ENCODE measurements around the gene LRP1-AS.
A peak's percentile ranks its signal among the peaks of the same experiment; 100 is the strongest.

LRP1-AS gene

DNA sequence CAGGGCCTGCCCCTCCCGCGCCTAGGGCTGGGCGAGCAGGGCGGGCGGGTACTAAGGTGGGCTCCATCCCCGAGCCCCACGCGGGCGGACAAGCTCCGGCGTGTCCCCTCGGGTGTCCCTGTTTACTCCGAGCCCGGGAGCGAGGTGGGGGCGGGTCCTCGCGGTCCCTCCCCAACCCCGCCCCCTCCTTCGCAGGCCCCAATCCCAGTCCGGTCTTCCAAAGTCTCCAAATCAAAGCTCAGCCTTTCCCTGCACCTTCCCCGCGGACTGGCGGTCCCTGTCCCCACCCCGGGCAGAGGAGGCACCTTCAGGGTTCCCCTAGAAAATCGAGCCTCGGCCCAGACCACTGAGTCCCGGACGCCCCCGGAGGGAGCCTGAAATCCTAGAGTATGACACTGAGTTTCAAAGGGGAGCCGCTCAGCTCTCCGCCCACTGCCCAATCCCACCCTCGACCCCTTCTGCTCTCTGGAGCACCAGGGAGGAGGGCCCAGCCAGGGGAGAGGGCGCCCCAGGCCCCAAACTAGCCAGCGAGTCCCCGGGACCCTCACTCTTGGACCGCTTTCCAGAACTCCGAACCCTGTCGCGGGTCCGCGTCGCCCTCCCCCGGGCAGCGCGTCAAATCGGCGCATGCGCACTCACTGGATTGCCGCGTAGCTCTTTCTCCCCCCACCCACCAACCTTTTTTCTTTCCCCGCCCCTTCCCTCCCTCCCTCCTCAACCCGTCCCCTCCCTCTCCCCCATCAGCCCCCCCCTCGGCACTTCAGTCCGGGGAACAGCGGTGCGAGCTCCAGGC lies 19.5 kb downstream of the LRP1-AS start, which contains the start of gene LRP1:
Gene LRP1, plus strand, starts transcription at position 758 of the 793 bp plus-strand sequence. CDS start 482 bp downstream, outside the sequence.
- Histone ChIP-seq H3K4me1 (ENCODE audit: insufficient read depth, low read length) (peaks cover 16% of the 10 kb centered on the region), H3K27ac (ENCODE audit: low read length) (peak within 1 kb of the TSS; percentile 45; the same call in 1 of the 2 replicates), H3K4me3 (ENCODE audit: low read depth in 1 of 2, low read length in 2 of 2) (peak within 1 kb of the TSS; percentile 72 to 90), H4K20me1 (ENCODE audit: insufficient read depth, low read length) (no peaks in the 10 kb centered on the region), H3K4me2 (ENCODE audit: insufficient read depth, low read length) (peak within 1 kb of the TSS; percentile 99), H3K36me3 (ENCODE audit: insufficient read depth, low read length) (no peaks in the 10 kb centered on the region), H3K9ac (ENCODE audit: low read depth, low read length) (peak within 1 kb of the TSS; percentile 68), H2AFZ (ENCODE audit: low read depth, low read length) (peak within 1 kb of the TSS; percentile 98), H3K27me3 (ENCODE audit: insufficient read depth, low read length, poor library complexity) (peaks cover 39% of the 10 kb centered on the region), H3K79me2 (ENCODE audit: insufficient read depth, low read length) (no peaks in the 10 kb centered on the region), H3K9me3 (ENCODE audit: insufficient read depth, low read length, severe bottlenecking) (no peaks in the 10 kb centered on the region)
- ATAC-seq (ENCODE audit: insufficient read depth, low read depth) (peak; percentile 69), DNase-seq (peak; percentile 81)
- TF ChIP-seq, protein P1, sequence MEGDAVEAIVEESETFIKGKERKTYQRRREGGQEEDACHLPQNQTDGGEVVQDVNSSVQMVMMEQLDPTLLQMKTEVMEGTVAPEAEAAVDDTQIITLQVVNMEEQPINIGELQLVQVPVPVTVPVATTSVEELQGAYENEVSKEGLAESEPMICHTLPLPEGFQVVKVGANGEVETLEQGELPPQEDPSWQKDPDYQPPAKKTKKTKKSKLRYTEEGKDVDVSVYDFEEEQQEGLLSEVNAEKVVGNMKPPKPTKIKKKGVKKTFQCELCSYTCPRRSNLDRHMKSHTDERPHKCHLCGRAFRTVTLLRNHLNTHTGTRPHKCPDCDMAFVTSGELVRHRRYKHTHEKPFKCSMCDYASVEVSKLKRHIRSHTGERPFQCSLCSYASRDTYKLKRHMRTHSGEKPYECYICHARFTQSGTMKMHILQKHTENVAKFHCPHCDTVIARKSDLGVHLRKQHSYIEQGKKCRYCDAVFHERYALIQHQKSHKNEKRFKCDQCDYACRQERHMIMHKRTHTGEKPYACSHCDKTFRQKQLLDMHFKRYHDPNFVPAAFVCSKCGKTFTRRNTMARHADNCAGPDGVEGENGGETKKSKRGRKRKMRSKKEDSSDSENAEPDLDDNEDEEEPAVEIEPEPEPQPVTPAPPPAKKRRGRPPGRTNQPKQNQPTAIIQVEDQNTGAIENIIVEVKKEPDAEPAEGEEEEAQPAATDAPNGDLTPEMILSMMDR (IDR thresholded peaks at IDR 0.05; ENCODE audit: borderline replicate concordance, extremely low read depth, low read length, poor library complexity, severe bottlenecking): peak; percentile 8
- peak; percentile 66 for TF ChIP-seq EZH2 (IDR thresholded peaks at IDR 0.05; ENCODE audit: borderline replicate concordance, low read depth, low read length, severe bottlenecking)

DNA sequence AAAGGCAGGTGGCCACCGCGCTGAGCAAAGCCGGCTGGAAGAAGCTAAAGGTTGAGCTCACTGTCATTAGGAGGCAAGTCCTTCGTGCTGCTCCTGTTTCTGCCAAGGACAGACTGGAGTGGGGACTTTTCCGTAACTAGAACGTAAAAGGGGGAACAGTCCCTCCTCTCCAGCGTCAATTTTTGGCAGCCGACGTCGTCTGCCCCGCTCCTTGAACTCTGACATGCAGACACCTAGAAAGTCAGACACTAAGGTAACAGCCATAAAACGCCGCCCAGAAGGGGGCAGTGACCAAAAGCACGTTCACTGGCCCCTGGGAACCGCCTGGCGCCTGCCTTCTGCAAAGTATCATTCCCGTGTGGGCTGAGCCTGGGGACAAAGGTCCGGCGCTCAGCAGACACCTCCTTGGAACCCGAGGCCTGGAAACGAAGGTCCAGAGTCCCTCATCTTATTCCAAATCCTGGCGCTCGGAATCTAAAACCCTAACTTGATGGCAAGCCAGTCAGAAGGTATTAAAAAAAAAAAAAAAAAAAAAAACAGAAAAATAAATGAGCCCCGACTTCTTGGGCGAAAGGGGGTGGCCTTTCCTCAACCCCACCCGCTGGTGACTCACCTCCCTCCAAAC lies 20.2 kb downstream of the LRP1-AS start:
- TF ChIP-seq EZH2 (IDR thresholded peaks at IDR 0.05; ENCODE audit: borderline replicate concordance, low read depth, low read length, severe bottlenecking): peak; percentile 61
- TF ChIP-seq, protein P1 (IDR thresholded peaks at IDR 0.05; ENCODE audit: borderline replicate concordance, extremely low read depth, low read length, poor library complexity, severe bottlenecking): peak; percentile 19
- no peaks in the 10 kb centered on the region for H3K9me3 ChIP-seq (ENCODE audit: insufficient read depth, low read length, severe bottlenecking)
- no peaks in the 10 kb centered on the region for H4K20me1 ChIP-seq (ENCODE audit: insufficient read depth, low read length)
- no peaks in the 10 kb centered on the region for H3K36me3 ChIP-seq (ENCODE audit: insufficient read depth, low read length)
- H3K27ac ChIP-seq (ENCODE audit: low read length): no peak overlapping the region
- H3K4me1 ChIP-seq (ENCODE audit: insufficient read depth, low read length): peaks cover 16% of the 10 kb centered on the region
- H2AFZ ChIP-seq (ENCODE audit: low read depth, low read length): peak overlapping the region; percentile 98
- no peak for ATAC-seq (ENCODE audit: insufficient read depth, low read depth)
- peak overlapping the region; percentile 68; the same call in 1 of the 2 replicates for H3K9ac ChIP-seq (ENCODE audit: low read depth, low read length)
- H3K4me3 ChIP-seq (ENCODE audit: low read depth in 1 of 2, low read length in 2 of 2): peak overlapping the region in 1 of 2 experiments; percentile 90; a peak in 2 of 4 replicates
- no peak for DNase-seq
- peak overlapping the region; percentile 99 for H3K4me2 ChIP-seq (ENCODE audit: insufficient read depth, low read length)
- peaks cover 36% of the 10 kb centered on the region for H3K27me3 ChIP-seq (ENCODE audit: insufficient read depth, low read length, poor library complexity)
- no peaks in the 10 kb centered on the region for H3K79me2 ChIP-seq (ENCODE audit: insufficient read depth, low read length)

DNA sequence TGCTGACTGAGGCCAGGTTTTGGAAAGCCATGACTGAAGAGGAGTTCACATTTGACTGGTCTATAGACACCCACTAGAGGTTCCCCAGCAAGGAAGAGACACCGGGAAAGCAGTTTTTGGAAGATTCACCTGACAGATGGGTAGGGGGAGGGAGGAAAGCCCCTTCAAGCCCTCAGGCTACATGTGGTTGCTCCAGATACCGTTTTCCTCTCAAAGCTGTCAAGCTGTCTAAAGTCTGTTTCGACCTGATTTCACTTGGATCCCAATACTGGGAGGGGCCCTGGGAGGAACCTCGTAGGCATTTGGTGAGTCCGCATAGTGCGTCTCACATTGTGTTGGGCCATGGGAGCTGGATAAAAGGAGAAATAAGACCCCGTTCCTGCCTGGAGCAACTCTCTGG lies 20.9 kb downstream of the LRP1-AS start:
- Histone ChIP-seq H3K27me3 (ENCODE audit: insufficient read depth, low read length, poor library complexity) (peaks cover 30% of the 10 kb centered on the region), H3K4me2 (ENCODE audit: insufficient read depth, low read length) (no peak overlapping the region), H3K4me3 (ENCODE audit: low read depth in 1 of 2, low read length in 2 of 2) (no peak overlapping the region), H3K9me3 (ENCODE audit: insufficient read depth, low read length, severe bottlenecking) (no peaks in the 10 kb centered on the region), H3K79me2 (ENCODE audit: insufficient read depth, low read length) (no peaks in the 10 kb centered on the region), H3K27ac (ENCODE audit: low read length) (no peak overlapping the region), H2AFZ (ENCODE audit: low read depth, low read length) (no peak overlapping the region), H3K9ac (ENCODE audit: low read depth, low read length) (no peak overlapping the region), H3K4me1 (ENCODE audit: insufficient read depth, low read length) (peaks cover 16% of the 10 kb centered on the region), H3K36me3 (ENCODE audit: insufficient read depth, low read length) (no peaks in the 10 kb centered on the region), H4K20me1 (ENCODE audit: insufficient read depth, low read length) (no peaks in the 10 kb centered on the region)
- DNase-seq (no peak), ATAC-seq (ENCODE audit: insufficient read depth, low read depth) (no peak)
- TF ChIP-seq, protein P1 (IDR thresholded peaks at IDR 0.05; ENCODE audit: borderline replicate concordance, extremely low read depth, low read length, poor library complexity, severe bottlenecking): no peak

Measured in DND-41 (cell line).